Panc1 (cell line): Measurements from ENCODE around the gene TCN1. TPM values are rescaled to one million over a fixed set of nuclear protein-coding genes. Genes with fewer than 3 reads are reported as not detected.

Source experiments
- ATAC-seq: fragments of 200-7000 bp; cut with Tn5 transposase; 2 replicates; pipeline ENCODE4 v1.9.1; 2020; ENCODE audit warnings: mild to moderate bottlenecking, moderate library complexity
- BruUV-seq: library from RNA; stranded (reverse); fragments of 400-500 nt; replicated peaks from 2 replicates; lab custom pipeline; 2021; lab: Mats Ljungman, UMichigan
- CTCF ChIA-PET: fragments of 300-600 bp; sonication (Branson Sonifier 250); formaldehyde crosslinking; loops from one replicate; lab custom pipeline; 2022; ENCODE audit warnings: antibody characterized with exemption; lab: Charles Lee
- POLR2A ChIA-PET: fragments of 300-600 bp; sonication (Branson Sonifier 250); formaldehyde crosslinking; loops from one replicate; lab custom pipeline; 2022; ENCODE audit warnings: antibody characterized with exemption; lab: Charles Lee
- DNase-seq: peaks from one replicate; pipeline ENCODE4 v3.0.0-alpha.2; 2010; ENCODE audit warnings: low read depth, low spot score
- H3K27ac ChIP-seq: 2 replicates; pipeline ENCODE4 v1.5.1; 2011; ENCODE audit warnings: mild to moderate bottlenecking, low read length, inconsistent platforms
- H3K27me3 ChIP-seq: fragments of 200-500 bp; sonication (Bioruptor generic); 2 replicates; pipeline ENCODE4 v1.6.0; 2014; ENCODE audit warnings: low read length, inconsistent platforms; ENCODE audit not compliant: control insufficient read depth, insufficient read depth
- H3K36me3 ChIP-seq: fragments of 200-500 bp; sonication (Bioruptor generic); 2 replicates; pipeline ENCODE4 v1.5.1; 2014; ENCODE audit warnings: inconsistent platforms, mild to moderate bottlenecking, low read length, moderate library complexity; ENCODE audit not compliant: control insufficient read depth, insufficient read depth
- H3K4me1 ChIP-seq: 2 replicates; pipeline ENCODE4 v1.5.1; 2011; ENCODE audit warnings: inconsistent platforms, mild to moderate bottlenecking, low read length, moderate library complexity; ENCODE audit not compliant: control insufficient read depth, insufficient read depth
- H3K4me3 ChIP-seq, 2 experiments: 2 replicates each; pipeline ENCODE4 v1.5.1; 2011 to 2012; ENCODE audit warnings: low read depth in 2 of 2, low read length in 2 of 2, mild to moderate bottlenecking in 2 of 2, inconsistent platforms in 1 of 2, moderate library complexity in 1 of 2
- H3K9me3 ChIP-seq: fragments of 200-500 bp; sonication (Bioruptor generic); 2 replicates; pipeline ENCODE4 v1.5.1; 2014; ENCODE audit warnings: low read depth, mild to moderate bottlenecking, inconsistent platforms, low read length, moderate library complexity; ENCODE audit not compliant: control insufficient read depth, insufficient read depth
- CTCF ChIP-seq: fragments of 450-650 bp; IDR thresholded peaks from 2 replicates; pipeline ENCODE4 v1.5.1; 2017; ENCODE audit warnings: mild to moderate bottlenecking
- POLR2AphosphoS5 ChIP-seq: IDR thresholded peaks from 2 replicates; pipeline ENCODE4 v1.6.1; 2012; ENCODE audit warnings: mild to moderate bottlenecking, low read depth, low read length, moderate library complexity
- REST ChIP-seq, 2 experiments: IDR thresholded peaks; 2 replicates each; pipeline ENCODE4 v1.6.1; 2011 to 2012; ENCODE audit warnings: low read depth in 2 of 2, control low read depth in 1 of 2, low read length in 1 of 2, mild to moderate bottlenecking in 1 of 2, moderate library complexity in 1 of 2; ENCODE audit not compliant: insufficient read depth in 1 of 2
- SIN3A ChIP-seq: IDR thresholded peaks from 2 replicates; pipeline ENCODE4 v1.6.1; 2012; ENCODE audit warnings: low read depth, mild to moderate bottlenecking, low read length, moderate library complexity, borderline replicate concordance; ENCODE audit not compliant: insufficient read depth
- TCF7L2 ChIP-seq: IDR thresholded peaks from 2 replicates; pipeline ENCODE4 v1.6.1; 2011; ENCODE audit warnings: mild to moderate bottlenecking, low read depth, low read length, inconsistent platforms
- in situ Hi-C: cut with HindIII; loops from 2 replicates; pipeline ENCODE4 v1.10.0; 2016; ENCODE audit warnings: low sequenced_read_pairs, low pct_unique_long_range_greater_than_20kb
- intact Hi-C: fragments of 100-400 bp; cut with micrococcal nuclease; formaldehyde crosslinking; loops from one replicate; pipeline ENCODE4 v1.10.0; 2022; ENCODE audit not compliant: unreplicated experiment
- total RNA-seq: library from RNA; stranded (reverse); gene quantifications from one replicate; pipeline ENCODE4 v1.2.1, GENCODE V29; 2021; ENCODE audit not compliant: unreplicated experiment

Gene TCN1
- total RNA-seq, 1 experiment from 2014 or later: not detected

- H3K36me3 ChIP-seq: peaks cover 5% of the 10 kb centered on the region; the same call in 1 of the 2 replicates
- ChIA-PET CTCF (no interaction called here), POLR2A (interaction anchor here (0.6 kb wide), 1 partner anchor 57 kb away, joined by 11 read pairs; no protein-coding TSS in a partner anchor)
- no peak for TF ChIP-seq TCF7L2
- no peak for TF ChIP-seq SIN3A
- no peak for TF ChIP-seq POLR2AphosphoS5
- no peak for TF ChIP-seq CTCF
- no peak for TF ChIP-seq REST (IDR thresholded peaks at IDR 0.05; ENCODE audit: insufficient read depth in 1 of 2, low read depth in 2 of 2, low read length in 1 of 2)
- no peak overlapping the region for H3K27ac ChIP-seq
- no TSS peak for BruUV-seq
- peaks cover 5% of the 10 kb centered on the region; the same call in 1 of the 2 replicates for H3K4me1 ChIP-seq
- H3K4me3 ChIP-seq: no peak overlapping the region
- H3K27me3 ChIP-seq: no peaks in the 10 kb centered on the region
- intact Hi-C loops: no loop called here
- in situ Hi-C loops: no loop called here
- H3K9me3 ChIP-seq: no peaks in the 10 kb centered on the region; the same call in 1 of the 2 replicates
- ATAC-seq (no peak), DNase-seq (no peak)
Observed at GRCh38 chr11:59813364-59813763, 52.9 kb downstream of the TCN1 start.

- peaks cover 5% of the 10 kb centered on the region; the same call in 1 of the 2 replicates for H3K4me1 ChIP-seq
- no peak for TF ChIP-seq POLR2AphosphoS5
- TF ChIP-seq SIN3A: no peak
- TF ChIP-seq TCF7L2: no peak
- no peak for TF ChIP-seq CTCF
- TF ChIP-seq REST (IDR thresholded peaks at IDR 0.05; ENCODE audit: insufficient read depth in 1 of 2, low read depth in 2 of 2, low read length in 1 of 2): no peak
- CTCF ChIA-PET: interaction anchor here (0.5 kb wide), 1 partner anchor 303 kb away, joined by 3 read pairs; no protein-coding TSS in a partner anchor
- H3K27ac ChIP-seq: no peak overlapping the region
- in situ Hi-C loops: no loop called here
- H3K36me3 ChIP-seq: peaks cover 8% of the 10 kb centered on the region
- no peak for DNase-seq
- no peak for ATAC-seq
- no peaks in the 10 kb centered on the region for H3K27me3 ChIP-seq
- H3K4me3 ChIP-seq: no peak overlapping the region
- BruUV-seq: no TSS peak
- H3K9me3 ChIP-seq: no peaks in the 10 kb centered on the region; the same call in 1 of the 2 replicates
- intact Hi-C loops: no loop called here
- POLR2A ChIA-PET: no interaction called here
Observed at GRCh38 chr11:59812220-59812619, 54.1 kb downstream of the TCN1 start.
